AG09309 (cell line): ENCODE results near the gene CABP5.
"Not testable (repeated sequence)": the region's sequence is repeated elsewhere in the genome, so short reads cannot be mapped to it uniquely, and the experiment has no call there.

Experiments
- DNase-seq: peaks from one replicate; pipeline ENCODE4 v3.0.0-alpha.2; 2010; ENCODE audit warnings: low read depth
- H3K4me3 ChIP-seq: 2 replicates; pipeline ENCODE4 v1.5.1; 2011; ENCODE audit warnings: mild to moderate bottlenecking, low read depth, low read length, moderate library complexity; ENCODE audit not compliant: control insufficient read depth
- TF ChIP-seq, protein P1 (sequence below): IDR thresholded peaks from 2 replicates; pipeline ENCODE4 v1.5.1; 2011; ENCODE audit warnings: mild to moderate bottlenecking, low read depth, low read length, inconsistent platforms; ENCODE audit not compliant: insufficient read depth, control insufficient read depth; ENCODE audit errors: missing control alignments

CABP5 gene

DNA sequence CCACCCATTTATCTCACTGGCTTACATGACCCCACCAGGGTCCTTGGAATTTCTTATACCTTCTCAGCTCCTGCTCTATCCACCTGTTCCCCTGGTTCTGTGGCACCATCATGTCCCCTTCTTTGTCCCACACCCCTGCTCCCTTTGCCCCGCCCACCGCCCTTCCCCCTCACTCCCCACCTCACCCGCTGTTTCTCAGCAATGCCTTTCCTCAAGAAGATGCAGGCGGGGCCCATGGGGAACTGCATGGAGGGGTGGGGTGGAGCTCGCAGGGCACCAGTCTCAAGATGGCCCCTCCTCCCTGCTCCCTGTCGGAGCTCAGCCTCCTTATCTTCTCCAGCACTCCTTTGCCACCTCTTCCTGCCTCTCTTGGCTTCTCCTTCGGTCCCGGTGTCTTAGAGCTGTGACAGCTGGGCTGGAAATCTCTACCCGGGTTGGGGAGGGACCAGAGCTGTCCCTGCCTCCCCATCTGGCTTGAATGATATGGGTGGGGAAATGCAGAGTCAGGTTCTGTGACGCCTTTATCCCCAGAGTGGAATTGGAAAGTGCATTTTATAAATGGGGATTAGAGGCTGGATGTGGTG, at the start of gene CABP5:
Gene CABP5 (minus strand): TSS at position 405 of the 584 bp plus-strand sequence. CDS start 157 bp downstream, at position 248.
- DNase-seq = no peak
- TF ChIP-seq, protein P1, sequence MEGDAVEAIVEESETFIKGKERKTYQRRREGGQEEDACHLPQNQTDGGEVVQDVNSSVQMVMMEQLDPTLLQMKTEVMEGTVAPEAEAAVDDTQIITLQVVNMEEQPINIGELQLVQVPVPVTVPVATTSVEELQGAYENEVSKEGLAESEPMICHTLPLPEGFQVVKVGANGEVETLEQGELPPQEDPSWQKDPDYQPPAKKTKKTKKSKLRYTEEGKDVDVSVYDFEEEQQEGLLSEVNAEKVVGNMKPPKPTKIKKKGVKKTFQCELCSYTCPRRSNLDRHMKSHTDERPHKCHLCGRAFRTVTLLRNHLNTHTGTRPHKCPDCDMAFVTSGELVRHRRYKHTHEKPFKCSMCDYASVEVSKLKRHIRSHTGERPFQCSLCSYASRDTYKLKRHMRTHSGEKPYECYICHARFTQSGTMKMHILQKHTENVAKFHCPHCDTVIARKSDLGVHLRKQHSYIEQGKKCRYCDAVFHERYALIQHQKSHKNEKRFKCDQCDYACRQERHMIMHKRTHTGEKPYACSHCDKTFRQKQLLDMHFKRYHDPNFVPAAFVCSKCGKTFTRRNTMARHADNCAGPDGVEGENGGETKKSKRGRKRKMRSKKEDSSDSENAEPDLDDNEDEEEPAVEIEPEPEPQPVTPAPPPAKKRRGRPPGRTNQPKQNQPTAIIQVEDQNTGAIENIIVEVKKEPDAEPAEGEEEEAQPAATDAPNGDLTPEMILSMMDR = no peak
- H3K4me3 ChIP-seq = no peak within 1 kb of the TSS

DNA sequence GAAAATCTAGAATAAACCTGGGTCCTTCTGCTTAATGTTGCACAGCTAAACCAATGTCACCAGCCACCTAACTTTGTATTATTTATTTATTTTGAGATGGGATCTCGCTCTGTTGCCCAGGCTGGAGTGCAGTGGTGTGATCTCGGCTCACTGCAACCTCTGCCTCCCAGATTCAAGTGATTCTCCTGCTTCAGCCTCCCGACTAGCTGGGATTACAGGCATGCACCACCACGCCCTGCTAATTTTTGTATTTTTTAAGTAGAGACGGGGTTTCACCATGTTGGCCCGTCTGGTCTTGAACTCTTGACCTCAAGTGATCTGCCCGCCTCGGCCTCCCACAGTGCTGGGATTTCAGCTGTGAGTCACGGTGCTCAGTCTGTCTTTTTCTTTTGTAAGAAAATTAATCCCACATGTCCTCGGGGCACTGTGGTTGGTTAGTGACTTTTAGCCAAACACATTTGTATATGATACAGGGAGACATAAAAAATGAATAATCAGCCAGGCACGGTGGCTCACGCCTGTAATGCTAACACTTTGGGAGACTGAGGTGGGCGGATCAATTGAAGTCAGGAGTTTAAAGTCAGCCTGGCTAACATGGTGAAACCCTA, 47.3 kb upstream of the CABP5 start:
- peak; percentile 95 for DNase-seq
- H3K4me3 ChIP-seq = not testable (repeated sequence)

DNA sequence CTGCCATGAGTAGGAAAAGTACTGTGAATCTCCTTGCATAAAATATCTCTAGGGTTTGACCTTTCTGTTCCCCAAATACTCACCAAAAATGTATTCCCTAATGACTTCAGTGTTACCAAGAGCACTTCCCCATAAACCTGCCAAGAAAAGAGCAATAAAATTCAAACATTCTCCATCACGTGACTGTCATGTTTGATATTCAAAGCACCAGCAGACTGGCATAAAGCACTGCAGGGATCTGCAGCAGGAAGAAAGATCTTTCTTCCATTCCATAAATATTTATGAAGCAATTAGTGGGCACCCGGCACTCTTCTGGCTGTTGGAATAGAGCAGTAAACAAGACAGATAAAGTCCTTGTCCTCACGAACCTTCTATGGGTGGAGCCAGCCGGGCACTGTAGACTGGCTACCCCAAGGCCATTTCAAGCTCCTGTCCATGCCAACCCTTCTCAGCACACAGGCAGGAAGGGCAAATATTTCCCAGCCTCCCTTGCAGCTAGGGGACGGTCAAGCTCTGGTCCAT, 46.5 kb upstream of the CABP5 start:
- TF ChIP-seq, protein P1 = no peak
- DNase-seq = peak; percentile 65
- H3K4me3 ChIP-seq = no peak overlapping the region

DNA sequence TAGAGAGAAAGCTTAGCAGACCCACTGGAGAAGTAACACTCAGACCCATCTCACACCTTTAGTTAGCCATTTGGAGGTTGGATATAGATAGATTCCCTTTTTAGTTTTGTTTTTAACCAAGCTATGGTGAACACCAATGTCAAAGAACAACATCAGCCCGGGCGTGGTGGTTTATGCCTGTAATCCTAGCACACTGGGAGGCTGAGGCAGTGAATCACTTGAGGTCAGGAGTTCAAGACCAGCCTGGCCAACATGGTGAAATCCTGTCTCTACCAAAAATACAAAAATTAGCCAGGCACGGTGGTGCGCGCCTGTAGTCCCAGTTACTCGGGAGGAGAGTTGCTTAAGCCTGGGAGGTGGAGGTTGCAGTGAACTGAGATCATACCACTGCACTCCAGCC, 45.1 kb upstream of the CABP5 start:
- DNase-seq, H3K4me3 ChIP-seq: not testable (repeated sequence)

DNA sequence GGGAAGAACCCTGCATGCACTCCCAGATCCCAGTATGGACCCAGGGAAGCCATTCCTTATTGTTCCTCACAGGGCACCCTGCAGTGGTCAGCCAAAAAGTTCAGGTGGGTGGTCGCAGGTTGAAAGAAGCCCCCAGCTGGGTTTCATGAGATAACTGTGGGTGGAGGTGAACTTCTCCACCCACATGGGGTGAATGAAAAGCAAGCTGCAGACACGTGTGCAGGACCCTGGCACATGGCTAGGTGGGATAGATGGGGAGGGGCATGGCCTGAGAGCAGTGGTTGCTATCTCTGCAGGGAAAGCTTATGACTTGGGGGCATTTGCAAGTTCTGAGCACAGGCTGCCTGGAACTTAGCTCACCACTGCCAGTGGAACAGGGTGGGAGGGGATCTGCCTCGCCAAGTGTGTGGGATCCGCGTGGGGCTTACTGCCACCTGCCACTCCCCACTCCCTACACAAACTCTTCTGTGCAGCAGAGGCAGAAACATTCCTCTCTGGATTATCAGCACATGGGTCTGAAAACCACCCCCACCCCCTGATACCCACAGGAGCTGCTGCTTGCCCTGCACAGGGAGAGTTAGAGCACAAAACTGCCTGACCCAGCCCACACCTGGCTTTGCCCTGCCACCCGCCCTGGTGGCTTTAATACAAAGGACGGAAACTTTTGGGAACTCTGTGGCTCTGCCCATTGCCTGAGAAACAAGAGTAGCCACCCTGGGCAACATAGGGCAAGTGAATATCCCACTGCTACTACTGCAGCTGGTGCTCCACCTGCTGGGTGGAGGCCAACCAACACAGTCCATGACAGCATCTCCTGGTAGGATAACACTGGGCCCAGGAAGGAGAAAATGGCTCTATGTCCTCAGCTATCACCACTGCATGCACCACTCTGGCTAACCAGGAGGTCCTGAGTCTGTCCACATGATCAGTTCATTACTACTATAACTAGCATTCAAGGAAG, 42.3 kb upstream of the CABP5 start:
- H3K4me3 ChIP-seq = no peak overlapping the region
- no peak for DNase-seq
- TF ChIP-seq, protein P1 = no peak

DNA sequence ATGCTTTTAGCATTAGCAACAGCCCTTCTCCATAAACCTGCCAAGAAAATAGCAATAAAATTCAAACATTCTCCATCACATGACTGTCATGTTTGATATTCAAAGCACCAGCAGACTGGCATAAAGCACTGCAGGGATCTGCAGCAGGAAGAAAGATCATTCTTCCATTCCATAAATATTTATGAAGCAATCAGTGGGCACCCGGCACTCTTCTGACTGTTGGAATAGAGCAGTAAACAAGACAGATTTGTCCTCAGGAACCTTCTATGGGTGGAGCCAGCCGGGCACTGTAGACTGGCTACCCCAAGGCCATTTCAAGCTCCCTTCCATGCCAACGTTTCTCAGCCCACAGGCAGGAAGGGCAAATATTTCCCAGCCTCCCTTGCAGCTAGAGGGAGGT, 41.2 kb upstream of the CABP5 start:
- H3K4me3 ChIP-seq = no peak overlapping the region
- TF ChIP-seq, protein P1 = no peak
- DNase-seq = no peak

DNA sequence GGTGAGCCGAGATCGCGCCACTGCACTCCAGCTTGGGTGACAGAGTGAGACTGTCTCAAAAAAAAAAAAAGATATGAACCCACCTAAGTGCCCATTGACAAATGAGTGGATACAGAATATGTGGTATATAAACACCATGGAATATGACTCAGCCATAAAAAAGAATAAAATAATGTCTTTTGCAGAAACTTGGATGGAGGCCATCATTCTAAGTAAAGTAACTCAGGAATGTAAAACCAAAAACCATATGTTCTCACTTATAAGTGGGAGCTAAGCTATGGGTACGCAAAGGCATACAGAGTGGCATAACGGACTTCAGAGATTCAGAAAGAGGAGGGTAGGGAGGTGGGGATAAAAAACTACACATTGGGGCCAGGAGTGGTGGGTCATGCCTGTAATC, 37.2 kb upstream of the CABP5 start:
- TF ChIP-seq, protein P1 = no peak
- no peak for DNase-seq

DNA sequence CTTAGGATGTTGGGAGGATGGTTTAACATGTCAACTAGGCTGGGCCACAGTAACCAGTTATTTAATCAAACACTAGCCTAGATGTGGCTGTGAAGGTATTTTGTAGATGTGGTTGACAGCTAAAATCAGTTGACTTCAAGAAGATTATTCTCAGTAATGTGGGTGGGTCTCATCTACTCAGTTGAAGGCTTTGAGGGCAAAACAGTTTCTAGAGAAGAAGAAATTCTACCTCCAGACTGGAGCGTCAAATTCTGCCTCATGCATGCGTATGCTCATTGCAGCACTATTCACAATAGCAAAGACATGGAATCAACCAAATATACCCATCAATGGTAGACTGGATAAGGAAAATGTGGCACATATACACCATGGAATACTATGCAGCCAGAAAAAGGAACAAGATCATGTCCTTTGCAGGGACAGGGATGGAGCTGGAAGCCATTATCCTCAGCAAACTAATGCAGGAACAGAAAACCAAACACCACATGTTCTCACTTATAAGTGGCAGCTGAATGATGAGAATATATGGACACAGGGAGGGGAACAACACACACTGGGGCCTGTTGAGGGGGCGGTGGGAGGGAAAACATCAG, 26.4 kb upstream of the CABP5 start:
- H3K4me3 ChIP-seq, DNase-seq: not testable (repeated sequence)

More for the DNA sequence above, 37.2 kb upstream of the CABP5 start:
- no peak overlapping the region for H3K4me3 ChIP-seq
